ENCODE data around the gene SCLY. TPM values are rescaled to one million over a fixed set of nuclear protein-coding genes. Genes with fewer than 3 reads are reported as not detected.

The SCLY gene
- total and polyA plus RNA-seq, 2 donors (not counting 1 experiment from before 2014, with no cell fraction given) = 16.4 to 42.4 TPM

GRCh38 chr2:238103465-238104225 is 42.8 kb downstream of the SCLY start:
- Mint-ChIP-seq H3K4me1 (peaks cover 33% of the 10 kb centered on the region), H3K4me3 (no peak overlapping the region), H3K9me3 (ENCODE audit: insufficient read depth) (no peaks in the 10 kb centered on the region), H3K27ac (no peak overlapping the region), H3K27me3 (no peaks in the 10 kb centered on the region)
- no peak for TF ChIP-seq CTCF (IDR thresholded peaks at IDR 0.05)
- no peak for TF ChIP-seq EZH2 (IDR thresholded peaks at IDR 0.05; ENCODE audit: borderline replicate concordance, insufficient read depth, low read depth, low read length, poor library complexity, severe bottlenecking)
- H2AFZ ChIP-seq (ENCODE audit: insufficient read depth, low read depth, low read length, poor library complexity, severe bottlenecking) = no peak overlapping the region
- no peaks in the 10 kb centered on the region for H4K20me1 ChIP-seq (ENCODE audit: control insufficient read depth, insufficient read depth, low read length, poor library complexity, severe bottlenecking)
- H3K9me3 ChIP-seq (ENCODE audit: control extremely low read depth in 1 of 3, control insufficient read depth in 2 of 3, insufficient read depth in 1 of 3, low read length in 2 of 3) = peaks cover 0 to 9% (median 0%) of the 10 kb centered on the region in 3 donors
- no peak overlapping the region for H3K4me2 ChIP-seq (replicated peaks; ENCODE audit: low read depth, low read length, poor library complexity, severe bottlenecking)
- H3K4me3 ChIP-seq (ENCODE audit: control extremely low read depth in 1 of 5, extremely low read depth in 1 of 5, insufficient read depth in 1 of 5, low read depth in 2 of 5, low read length in 4 of 5) = no peak overlapping the region
- H3K79me2 ChIP-seq (ENCODE audit: control insufficient read depth, insufficient read depth, low read length) = no peaks in the 10 kb centered on the region
- H3K27me3 ChIP-seq (replicated peaks in 1 of 4; ENCODE audit: control extremely low read depth in 1 of 4, control insufficient read depth in 3 of 4, insufficient read depth in 4 of 4, low read length in 3 of 4) = no peaks in the 10 kb centered on the region
- H3K4me1 ChIP-seq (ENCODE audit: control insufficient read depth in 2 of 2, insufficient read depth in 2 of 2, low read length in 2 of 2) = peaks cover 38 to 50% of the 10 kb centered on the region in 2 donors
- intact Hi-C loops (cut with micrococcal nuclease) = no loop called here
- ATAC-seq (ENCODE audit: low read depth) (no peak), DNase-seq (no peak)
- WGBS (ENCODE audit: insufficient coverage) = 92% methylated on average over 16 of the region's 18 CpGs
- no peaks in the 10 kb centered on the region for H3K36me3 ChIP-seq (replicated peaks in 1 of 2; ENCODE audit: control extremely low read depth in 1 of 2, control insufficient read depth in 1 of 2, extremely low read depth in 1 of 2, insufficient read depth in 2 of 2, low read length in 1 of 2)
- ChIA-PET POLR2A (no interaction called here), CTCF (no interaction called here)
- no peak overlapping the region for H3K9ac ChIP-seq (ENCODE audit: low read length)
- H3K27ac ChIP-seq (ENCODE audit: low read length in 2 of 2) = no peak overlapping the region

DNA sequence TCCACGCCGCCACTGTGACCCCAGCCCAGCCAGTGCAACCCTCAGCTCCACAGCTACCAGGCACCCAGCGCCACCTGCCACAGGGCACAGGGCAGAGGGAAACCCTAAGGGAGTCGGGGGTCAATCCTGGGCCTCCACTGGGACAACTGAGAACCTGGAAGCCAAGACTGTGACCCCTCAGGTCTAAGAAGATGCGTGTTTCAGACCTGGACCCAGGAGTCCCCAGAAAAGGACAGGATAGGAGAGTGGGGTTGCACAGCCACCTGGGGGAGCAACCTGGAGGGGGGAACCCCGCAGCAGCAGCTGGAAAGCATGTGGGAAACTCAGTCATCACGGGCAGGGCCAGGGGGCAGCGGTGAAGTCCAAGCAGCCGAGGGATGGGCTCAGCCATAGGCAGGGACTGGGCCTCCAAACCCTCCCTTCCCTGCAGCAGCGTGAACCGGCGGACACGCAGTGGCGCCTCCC is 43.5 kb downstream of the SCLY start:
- no peaks in the 10 kb centered on the region for H3K9me3 Mint-ChIP-seq (ENCODE audit: insufficient read depth)
- no peak overlapping the region for H3K4me3 Mint-ChIP-seq

More for the DNA sequence above, 43.5 kb downstream of the SCLY start:
- H3K27me3 Mint-ChIP-seq = no peaks in the 10 kb centered on the region
- H3K4me1 ChIP-seq (ENCODE audit: control insufficient read depth in 2 of 2, insufficient read depth in 2 of 2, low read length in 2 of 2) = peaks cover 38 to 50% of the 10 kb centered on the region in 2 donors
- TF ChIP-seq EZH2 (IDR thresholded peaks at IDR 0.05; ENCODE audit: borderline replicate concordance, insufficient read depth, low read depth, low read length, poor library complexity, severe bottlenecking) (no peak), CTCF (IDR thresholded peaks at IDR 0.05) (no peak)
- H3K4me3 ChIP-seq (ENCODE audit: control extremely low read depth in 1 of 5, extremely low read depth in 1 of 5, insufficient read depth in 1 of 5, low read depth in 2 of 5, low read length in 4 of 5) = no peak overlapping the region
- ATAC-seq (ENCODE audit: low read depth) = no peak
- ChIA-PET CTCF (no interaction called here), POLR2A (no interaction called here)
- intact Hi-C loops (cut with micrococcal nuclease) = no loop called here
- no peak overlapping the region for H3K27ac ChIP-seq (ENCODE audit: low read length in 2 of 2)
- H3K9ac ChIP-seq (ENCODE audit: low read length) = no peak overlapping the region
- no peaks in the 10 kb centered on the region for H3K36me3 ChIP-seq (replicated peaks in 1 of 2; ENCODE audit: control extremely low read depth in 1 of 2, control insufficient read depth in 1 of 2, extremely low read depth in 1 of 2, insufficient read depth in 2 of 2, low read length in 1 of 2)
- H2AFZ ChIP-seq (ENCODE audit: insufficient read depth, low read depth, low read length, poor library complexity, severe bottlenecking) = no peak overlapping the region
- H3K9me3 ChIP-seq (ENCODE audit: control extremely low read depth in 1 of 3, control insufficient read depth in 2 of 3, insufficient read depth in 1 of 3, low read length in 2 of 3) = peaks cover 0 to 9% (median 0%) of the 10 kb centered on the region in 3 donors
- H3K4me1 Mint-ChIP-seq = peaks cover 33% of the 10 kb centered on the region
- no peak overlapping the region for H3K4me2 ChIP-seq (replicated peaks; ENCODE audit: low read depth, low read length, poor library complexity, severe bottlenecking)
- whole genome bisulfite sequencing (ENCODE audit: insufficient coverage) = 90% methylated on average over 14 of the region's 14 CpGs
- H3K79me2 ChIP-seq (ENCODE audit: control insufficient read depth, insufficient read depth, low read length) = no peaks in the 10 kb centered on the region
- no peaks in the 10 kb centered on the region for H4K20me1 ChIP-seq (ENCODE audit: control insufficient read depth, insufficient read depth, low read length, poor library complexity, severe bottlenecking)
- no peak for DNase-seq
- H3K27ac Mint-ChIP-seq = no peak overlapping the region
- H3K27me3 ChIP-seq (replicated peaks in 1 of 4; ENCODE audit: control extremely low read depth in 1 of 4, control insufficient read depth in 3 of 4, insufficient read depth in 4 of 4, low read length in 3 of 4) = no peaks in the 10 kb centered on the region
